SIG-M5 (cell line): ENCODE measurements around the gene CCDC83.
"Not testable (repeated sequence)": the region's sequence is repeated elsewhere in the genome, so short reads cannot be mapped to it uniquely, and the experiment has no call there.

Experiments
- DNase-seq: peaks from one replicate; lab custom pipeline; 2025; lab: John Stamatoyannopoulos, UW

CCDC83 gene

DNA sequence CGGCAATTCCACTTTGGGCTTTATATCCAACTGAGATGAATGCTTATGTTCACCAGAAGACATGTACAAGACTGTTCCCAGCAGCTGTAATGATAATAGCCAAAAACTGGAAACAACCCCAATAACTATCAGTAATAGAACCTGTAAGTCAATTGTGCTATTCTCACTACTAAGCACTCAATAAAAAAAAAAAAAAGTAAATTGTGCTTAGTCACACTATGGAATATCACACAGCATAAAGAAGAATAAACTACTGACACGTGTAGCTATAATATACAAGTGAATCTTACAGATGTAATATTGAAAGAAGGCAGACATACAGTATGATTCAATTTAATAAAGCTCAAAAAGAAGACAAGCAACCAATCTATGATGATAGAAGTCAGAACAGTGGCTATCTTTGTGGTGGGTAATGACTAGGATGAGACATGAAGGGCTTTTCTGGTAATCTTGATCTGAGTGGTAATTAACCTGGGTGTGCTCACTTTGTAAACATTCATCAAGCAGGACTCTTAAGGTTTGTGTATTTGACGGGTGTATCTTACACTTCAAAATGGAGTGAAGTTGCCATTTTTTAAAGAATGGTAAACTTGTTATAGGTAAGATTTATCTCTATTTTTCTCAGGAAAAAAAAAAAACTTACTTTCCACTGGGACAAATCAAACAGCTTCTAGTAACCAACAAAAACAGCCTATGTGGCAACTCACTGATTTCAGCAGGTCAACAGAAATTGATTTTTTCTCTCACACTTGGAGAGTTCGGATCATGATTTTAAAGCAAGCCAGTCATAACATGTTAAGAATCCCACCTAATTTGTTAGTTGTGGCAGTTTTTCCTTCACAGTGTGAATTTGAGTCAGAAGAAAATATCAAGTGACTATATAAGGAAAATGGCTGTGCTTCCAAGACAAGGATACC lies 84.2 kb downstream of the CCDC83 start:
- DNase-seq: no peak

DNA sequence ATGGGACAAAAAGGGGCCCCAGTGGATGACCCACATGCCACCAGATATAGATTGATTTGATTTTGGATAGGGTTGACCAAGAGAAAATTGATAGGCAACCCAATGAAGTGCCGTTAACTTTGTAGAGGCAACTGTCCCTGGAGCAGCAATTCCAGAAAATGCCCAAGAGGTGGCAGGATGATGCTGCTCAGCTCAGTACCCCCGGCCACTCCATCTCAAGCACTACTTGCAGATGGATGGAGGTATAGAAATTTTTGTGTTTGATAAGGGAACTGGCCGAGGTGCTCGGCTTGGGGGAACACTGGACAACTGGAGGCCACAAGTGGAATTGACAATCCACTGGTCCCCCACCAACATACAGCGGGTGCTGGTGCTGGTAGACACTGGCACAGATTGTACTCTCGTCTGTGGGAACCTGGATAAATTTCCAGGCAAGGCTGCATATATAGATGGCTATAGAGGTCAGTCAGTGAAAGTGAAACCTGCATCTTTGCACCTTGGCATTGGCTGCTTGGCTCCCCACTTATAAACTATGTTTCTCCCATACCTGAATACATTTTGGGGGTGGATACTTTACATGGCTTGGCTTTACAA lies 86.3 kb downstream of the CCDC83 start:
- no peak for DNase-seq

- DNase-seq: no peak
Measured at GRCh38 chr11:85945296-85945695, 90.1 kb downstream of the CCDC83 start.

GRCh38 chr11:85945788-85946187 lies 90.6 kb downstream of the CCDC83 start:
- DNase-seq: no peak

DNA sequence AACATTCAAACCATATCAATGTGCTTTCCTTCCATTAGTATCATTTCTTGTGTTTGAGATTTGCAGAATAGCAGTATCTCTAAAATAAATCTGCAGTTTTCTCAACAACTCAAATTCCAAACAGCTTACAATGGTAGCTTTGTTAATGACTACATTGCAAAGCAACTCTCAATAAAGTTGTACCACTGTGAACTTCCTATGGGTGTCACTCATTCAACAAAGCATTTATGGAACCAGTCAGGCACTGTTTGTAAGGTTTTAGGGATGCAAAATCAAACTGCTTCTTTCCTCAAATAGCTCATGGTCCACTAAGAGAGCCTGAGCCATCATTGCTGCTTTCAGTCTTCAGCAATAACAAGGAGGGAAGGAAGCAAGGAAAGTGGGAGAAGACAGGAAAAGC lies 91.0 kb downstream of the CCDC83 start:
- DNase-seq: no peak

DNA sequence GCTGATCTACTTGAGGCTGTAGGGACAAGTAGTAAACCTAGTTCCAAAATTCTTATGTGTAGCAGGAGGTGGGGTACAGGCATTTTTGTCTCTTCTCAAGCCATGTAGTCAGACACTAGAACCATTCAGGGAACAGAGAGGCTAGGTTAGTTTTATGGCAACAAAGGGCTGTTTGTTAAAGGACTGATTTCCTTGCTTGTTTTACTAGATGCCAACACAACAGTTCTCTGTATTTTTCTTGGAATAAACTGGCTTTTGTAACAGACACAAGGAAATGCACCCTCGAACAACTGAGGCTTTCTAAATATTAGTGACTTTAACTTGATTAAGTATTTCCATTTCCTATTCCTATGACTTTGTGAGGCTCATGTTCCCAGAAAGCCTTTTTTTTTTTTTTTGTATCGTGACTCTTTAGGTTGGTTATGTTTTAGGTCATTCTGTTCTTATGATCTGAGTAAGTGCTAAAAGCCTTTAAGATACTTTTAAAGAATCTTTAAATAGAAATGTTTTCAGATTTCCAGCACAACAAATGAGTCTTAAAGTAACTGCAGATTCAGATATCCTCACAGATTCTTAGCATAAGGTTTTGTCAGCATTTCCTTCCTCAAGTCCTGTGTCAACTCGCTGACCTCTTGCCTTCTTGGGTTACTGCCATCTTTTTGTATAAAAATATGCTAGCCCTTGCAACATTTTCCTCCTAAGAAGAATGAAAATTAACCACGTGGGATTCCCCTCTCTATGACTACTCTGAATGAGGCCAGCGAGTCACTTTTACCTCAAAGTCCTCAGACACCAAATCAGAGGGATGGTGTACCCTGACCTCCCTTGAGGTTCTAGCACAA lies 92.5 kb downstream of the CCDC83 start:
- DNase-seq: no peak

- no peak for DNase-seq
Measured at GRCh38 chr11:85948884-85949283, 93.7 kb downstream of the CCDC83 start.

DNA sequence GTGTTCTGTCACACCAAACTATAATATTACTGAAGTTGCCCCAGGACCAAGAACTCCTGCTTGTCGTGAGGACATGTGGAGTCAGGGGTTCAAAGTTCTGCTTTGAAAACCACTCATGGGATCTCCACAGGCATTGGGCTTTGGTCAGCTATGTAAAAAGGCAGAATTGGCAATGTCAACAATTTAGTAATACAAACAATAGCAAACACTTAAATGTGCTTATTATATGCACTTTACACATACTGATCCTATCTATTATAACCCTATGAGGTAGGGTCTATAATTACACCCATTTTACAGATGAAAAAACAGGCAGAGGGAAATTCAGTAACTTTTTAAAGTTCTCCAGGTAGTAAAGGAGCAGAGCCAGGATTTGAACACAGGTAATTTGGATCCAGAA lies 94.6 kb downstream of the CCDC83 start:
- DNase-seq: no peak

GRCh38 chr11:85950317-85951048 lies 95.3 kb downstream of the CCDC83 start:
- DNase-seq: no peak

GRCh38 chr11:85951049-85951405 lies 95.8 kb downstream of the CCDC83 start:
- no peak for DNase-seq

DNA sequence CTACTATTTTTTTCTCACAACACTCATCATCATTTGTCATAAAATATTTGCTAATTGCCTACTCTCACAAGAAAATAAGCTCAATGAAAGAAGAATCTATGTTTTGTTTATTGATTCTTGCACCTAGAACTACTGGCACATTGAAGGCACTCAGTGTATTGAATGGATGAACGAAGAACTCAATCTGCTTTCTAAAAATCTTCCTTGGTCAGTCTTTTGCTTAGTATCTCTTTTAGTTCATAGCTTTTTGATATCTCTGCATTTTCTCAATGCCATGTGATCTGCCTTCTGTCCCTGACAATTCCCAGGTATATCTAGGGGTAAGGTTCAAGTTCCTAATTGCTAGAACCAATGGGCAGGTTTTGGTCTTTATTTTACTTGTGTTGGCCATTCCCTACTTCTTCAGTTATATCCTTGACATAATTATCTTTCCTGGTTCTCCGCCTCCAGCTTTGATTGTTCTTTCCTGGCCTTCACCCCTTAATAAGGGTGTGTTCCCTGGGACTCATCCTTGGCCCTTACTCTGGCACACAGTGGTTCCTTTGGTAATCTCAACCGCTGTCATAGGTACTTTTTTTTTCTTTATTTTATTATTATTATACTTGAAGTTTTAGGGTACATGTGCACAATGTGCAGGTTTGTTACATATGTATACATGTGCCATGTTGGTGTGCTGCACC lies 96.4 kb downstream of the CCDC83 start:
- DNase-seq: no peak

- not testable (repeated sequence) for DNase-seq
Measured at GRCh38 chr11:85952108-85952485, 96.9 kb downstream of the CCDC83 start.

- no peak for DNase-seq
Measured at GRCh38 chr11:85953491-85954143, 98.4 kb downstream of the CCDC83 start.

- no peak for DNase-seq
Measured at GRCh38 chr11:85955531-85955930, 100.3 kb downstream of the CCDC83 start.

DNA sequence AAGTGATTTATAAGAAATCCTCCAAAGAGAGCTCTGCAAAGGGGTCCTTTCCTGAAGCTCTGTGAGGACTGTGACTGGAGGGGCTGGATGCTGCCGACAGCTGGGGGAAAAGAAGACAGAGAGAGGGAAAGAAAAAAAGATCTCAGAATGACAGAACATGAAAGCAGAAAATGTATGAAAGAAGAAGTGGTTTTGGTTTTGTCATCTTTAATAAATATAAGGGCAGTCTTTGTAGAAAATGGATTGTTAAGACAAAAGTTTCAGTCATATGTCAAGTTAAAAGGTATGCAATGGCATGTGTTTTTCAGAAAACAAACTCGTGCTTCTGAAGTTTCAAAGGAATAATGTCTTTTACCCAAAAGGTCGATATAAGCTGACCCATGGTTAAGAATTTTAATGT lies 105.5 kb downstream of the CCDC83 start:
- no peak for DNase-seq

DNA sequence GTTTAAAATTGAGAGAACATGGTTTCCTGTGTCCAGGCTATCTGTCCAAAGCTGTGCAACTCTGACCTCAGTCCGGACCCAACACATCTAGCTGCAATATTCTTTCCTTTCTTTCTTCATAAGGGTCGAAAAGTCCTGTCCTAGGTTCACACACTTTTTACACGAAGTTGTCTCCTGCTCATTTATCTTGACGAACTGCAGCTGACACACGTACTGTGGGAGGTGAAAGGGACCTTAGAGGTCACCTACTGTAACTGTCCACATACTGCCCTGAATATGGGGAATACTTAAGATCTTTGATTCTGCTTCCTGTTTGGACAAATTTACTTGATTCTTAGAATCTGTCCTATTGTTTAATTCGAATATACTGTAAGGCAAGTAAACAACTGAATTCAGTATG lies 105.9 kb downstream of the CCDC83 start:
- no peak for DNase-seq

DNA sequence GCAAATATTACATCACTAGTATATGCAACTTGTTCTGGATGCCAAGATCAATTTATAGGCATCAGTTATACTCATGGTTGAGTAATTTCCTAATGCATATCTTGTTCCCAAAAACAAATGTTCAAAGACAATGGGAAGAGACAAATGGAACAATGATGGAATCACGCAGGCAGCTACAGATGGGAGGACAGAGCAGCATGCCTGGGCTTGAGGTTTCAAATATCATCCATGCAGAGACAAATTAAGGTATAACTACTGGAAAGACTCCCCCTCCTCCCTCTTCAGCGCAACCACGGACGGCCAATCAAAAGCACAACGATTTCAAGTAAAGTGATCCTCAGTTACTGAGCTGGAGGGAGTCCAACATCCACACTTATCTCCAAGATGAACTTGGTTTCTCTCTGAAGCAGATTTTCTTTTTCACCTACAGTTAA lies 106.8 kb downstream of the CCDC83 start:
- DNase-seq: no peak

GRCh38 chr11:85965202-85965601 lies 110.0 kb downstream of the CCDC83 start:
- no peak for DNase-seq

- no peak for DNase-seq
Measured at GRCh38 chr11:85967457-85967856, 112.3 kb downstream of the CCDC83 start.
